ENCODE data around the gene CELF1.
"Not testable (repeated sequence)": the region's sequence is repeated elsewhere in the genome, so short reads cannot be mapped to it uniquely, and the experiment has no call there.

CELF1 gene

DNA sequence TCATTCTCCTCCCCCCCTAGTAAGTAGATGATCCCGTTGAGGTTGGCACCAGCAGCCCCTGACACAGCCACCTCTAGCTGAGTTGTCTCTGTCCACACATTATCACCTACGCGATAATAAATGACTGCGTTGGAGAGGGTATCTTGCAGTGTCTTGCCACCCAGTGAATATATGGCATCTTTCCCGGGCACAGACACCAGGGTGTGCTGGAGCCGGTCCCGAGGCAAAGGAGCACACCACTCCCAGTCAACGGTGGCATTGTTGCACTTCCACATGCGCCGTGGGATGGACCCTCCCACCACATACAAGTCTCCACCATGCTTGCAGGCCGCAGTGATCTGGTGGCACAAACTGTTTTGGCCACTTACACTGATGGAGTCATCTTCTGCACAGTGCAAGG, 20.4 kb upstream of the CELF1 start:
- no peak for DNase-seq (ENCODE audit: low read depth in 2 of 2)

DNA sequence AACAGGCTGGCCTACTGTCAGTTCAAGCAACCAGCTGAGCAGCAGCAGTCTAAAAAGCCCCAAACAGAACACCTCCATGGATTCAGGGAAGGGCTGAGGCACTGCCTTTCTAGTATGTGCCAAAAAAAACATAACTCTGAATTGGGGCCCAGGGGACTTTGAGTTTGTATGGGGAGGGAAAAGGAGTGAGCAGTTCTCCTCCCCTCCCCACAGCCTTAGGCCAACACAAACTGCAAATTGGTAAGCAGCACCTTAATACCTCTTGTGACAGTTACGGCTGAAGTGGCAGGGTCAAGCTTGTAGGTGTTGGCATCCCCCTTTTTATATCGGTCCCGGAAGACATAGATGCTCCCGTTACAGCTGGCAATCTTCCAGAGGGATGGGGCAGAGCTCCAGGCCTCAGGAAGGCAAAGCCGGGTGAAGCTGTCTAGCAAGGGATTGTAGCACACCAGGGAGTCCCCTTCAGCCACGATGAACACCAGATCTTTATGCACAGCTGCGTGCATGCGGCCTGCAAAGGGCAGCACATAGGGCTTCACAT, 19.9 kb upstream of the CELF1 start:
- DNase-seq (ENCODE audit: low read depth in 2 of 2): no peak

DNA sequence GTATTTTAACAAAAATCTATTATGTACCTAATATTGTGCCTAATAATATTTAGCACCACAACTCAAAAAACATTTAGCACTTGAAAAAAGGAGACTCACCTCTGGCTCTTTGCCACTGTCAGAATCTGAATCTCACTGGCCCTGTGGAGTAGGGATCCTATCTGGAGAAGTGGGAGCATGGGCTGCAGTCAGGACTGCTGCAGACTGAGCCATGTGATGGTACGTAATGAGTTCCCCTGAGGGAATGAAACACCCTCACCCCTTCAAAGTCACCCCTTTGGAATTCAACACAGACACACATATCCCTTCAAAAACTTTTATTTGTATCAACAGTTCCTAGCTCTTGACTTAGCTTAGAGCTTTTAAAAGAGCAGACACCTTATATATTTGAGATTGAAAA, 19.0 kb upstream of the CELF1 start:
- DNase-seq (ENCODE audit: low read depth in 2 of 2): no peak

DNA sequence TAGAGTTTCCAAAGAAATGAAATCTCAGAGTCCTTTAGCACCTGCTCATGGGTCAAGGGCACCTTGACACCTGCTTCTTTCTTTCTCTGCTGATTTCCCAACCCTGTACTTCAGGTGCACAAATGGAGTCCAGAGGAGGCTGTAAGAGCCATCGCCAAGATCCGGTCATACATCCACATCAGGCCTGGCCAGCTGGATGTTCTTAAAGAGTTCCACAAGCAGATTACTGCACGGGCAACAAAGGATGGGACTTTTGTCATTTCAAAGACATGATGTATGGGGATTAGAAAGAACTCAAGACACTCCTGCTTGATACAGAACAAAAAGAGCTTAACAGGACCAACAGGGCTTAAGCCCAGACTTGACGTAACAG, 18.4 kb upstream of the CELF1 start:
- DNase-seq (ENCODE audit: low read depth in 2 of 2): no peak

DNA sequence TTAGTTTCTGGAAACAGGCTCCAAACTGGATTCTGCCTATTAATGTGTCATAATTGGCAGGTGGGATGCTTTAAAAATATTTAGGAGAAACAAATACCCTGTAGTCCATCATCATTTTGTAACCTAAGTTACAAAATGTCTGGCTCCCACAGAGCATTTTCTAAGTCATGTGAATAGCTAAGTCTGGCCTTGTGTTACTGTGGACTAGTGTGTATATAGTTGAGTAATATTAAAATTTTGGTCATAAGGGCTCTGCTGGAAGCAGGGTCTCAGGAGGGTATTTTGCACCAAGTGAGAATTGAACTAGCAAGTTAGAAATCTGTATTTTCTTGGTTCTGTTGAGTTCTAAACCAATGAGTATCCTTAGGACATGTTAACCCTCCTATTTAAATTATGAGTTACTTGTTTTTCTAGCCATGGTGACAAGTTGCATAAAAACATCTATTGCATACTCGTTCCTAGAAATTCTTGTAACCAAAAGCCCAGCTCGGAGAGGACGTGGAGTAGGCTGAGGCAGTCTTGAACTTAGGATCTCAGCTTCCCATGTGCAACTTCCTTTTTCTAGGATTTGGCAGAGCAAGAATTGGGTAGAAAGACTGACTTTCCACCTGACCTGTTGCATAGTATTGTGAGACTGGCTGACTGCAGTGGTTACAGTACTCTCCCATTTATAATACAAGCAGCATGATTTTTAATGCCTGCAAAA, 17.9 kb upstream of the CELF1 start:
- DNase-seq (ENCODE audit: low read depth in 2 of 2): no peak

DNA sequence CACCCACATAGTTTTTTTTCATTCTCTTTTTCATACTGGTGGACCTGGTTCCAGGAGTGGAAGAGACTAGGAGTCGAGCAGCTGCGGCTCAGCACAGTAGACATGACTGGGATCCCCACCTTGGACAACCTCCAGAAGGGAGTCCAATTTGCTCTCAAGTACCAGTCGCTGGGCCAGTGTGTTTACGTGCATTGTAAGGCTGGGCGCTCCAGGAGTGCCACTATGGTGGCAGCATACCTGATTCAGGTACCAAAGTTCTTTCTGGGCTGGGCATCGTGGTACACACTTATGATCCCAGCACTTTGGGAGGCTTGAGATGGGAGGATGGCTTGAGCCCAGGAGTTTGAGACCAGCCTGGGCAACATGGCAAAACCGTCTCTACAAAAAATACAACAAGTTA, 16.7 kb upstream of the CELF1 start:
- DNase-seq (ENCODE audit: low read depth in 2 of 2): no peak

DNA sequence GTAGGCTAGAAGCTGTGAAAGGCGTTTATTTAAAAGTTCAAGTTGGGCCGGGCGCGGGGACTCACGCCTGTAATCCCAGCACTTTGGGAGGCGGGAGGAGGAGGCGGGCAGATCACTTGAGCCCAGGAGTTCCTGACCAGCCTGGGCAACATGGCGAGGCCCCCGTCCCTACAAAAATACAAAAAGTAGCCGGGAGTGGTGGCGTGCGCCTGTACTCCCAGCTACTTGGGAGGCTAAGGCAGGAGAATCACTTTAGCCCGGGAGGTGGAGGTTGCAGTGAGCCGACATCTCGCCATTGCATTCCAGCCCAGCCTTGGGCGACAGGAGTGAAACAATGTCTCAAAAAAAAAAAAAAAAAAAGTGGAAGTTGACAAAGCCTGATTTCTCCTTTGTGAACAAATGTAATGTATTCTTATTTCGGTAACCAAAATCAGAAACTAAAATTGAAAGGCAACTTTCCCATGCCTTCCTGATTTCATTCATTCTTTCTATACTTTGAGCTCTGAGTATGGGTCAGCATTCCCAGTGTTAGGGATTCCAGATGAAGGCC, 13.3 kb upstream of the CELF1 start:
- no peak for DNase-seq (ENCODE audit: low read depth in 2 of 2)

DNA sequence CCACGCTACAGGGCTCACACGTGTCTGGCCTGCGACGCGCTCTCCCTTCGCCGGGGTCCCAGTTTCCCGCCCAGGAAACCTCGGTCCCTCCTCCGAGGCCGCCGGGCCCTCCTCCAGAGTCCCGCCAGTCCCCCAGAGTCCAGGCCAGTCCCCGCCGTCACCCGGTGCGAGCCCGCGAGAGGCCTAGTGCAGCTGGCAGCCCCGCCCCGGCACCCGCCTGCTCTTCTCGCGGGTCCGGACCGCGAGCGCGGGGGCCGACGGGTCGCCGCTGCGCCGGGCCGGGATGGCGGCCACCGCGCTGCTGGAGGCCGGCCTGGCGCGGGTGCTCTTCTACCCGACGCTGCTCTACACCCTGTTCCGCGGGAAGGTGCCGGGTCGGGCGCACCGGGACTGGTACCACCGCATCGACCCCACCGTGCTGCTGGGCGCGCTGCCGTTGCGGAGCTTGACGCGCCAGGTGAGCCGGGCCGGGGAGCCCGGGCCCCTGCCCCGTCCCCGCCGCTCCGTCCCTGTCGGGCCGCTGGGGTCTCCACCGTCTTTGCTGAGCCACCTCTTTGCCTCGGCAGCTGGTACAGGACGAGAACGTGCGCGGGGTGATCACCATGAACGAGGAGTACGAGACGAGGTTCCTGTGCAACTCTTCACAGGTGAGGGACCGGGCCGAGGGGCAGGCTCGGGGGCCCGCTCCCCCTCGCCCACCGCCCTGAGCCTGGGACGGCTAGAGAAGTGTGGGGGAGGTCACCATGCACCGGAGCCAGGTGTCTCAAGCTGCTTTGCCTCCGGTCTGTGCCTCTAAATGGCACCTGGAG, 12.6 kb upstream of the CELF1 start, which contains the start of gene PTPMT1:
PTPMT1 (plus strand) TSS at position 260 of the 809 bp plus-strand sequence; CDS start at position 284, 24 bp downstream.
- DNase-seq (ENCODE audit: low read depth in 2 of 2): peak; percentile 62 to 69

DNA sequence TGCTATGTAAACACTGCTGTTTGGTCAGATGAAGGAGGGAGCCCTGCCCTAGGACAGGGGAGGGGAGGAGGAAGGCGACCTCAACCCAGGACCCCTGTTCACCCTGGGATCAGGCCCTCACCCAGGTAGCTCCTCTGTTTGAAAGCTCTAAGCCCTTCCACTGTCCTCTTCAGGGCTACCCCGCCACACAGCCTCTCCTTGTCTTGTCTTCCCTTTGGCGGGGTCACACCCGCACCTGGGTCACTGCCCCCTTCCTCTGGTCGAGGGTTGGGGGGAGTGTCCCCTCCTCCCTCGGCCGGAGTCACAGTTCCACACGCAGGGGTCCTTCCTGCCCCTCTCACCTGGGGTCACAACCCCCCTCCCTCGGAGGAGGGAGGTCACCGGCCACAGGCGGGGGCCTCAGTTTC, 12.0 kb upstream of the CELF1 start:
- no peak for DNase-seq (ENCODE audit: low read depth in 2 of 2)

DNA sequence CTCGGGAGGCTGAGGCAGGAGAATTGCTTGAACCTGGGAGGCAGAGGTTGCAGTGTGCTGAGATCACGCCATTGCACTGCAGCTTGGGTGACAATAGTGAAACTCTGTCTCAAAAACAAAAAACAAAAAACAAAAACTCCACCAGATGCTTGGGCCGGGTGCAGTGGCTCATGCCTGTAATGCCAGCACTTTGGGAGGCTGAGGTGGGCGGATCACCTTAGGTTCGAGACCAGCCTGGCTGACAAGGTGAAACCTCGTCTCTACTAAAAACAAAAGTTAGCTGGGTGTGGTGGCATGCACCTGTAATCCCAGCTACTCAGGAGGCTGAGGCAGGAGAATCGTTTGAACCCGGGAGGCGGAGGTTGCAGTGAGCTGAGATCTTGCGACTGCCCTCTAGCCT, 11.4 kb upstream of the CELF1 start:
- not testable (repeated sequence) for DNase-seq (ENCODE audit: low read depth in 2 of 2)

DNA sequence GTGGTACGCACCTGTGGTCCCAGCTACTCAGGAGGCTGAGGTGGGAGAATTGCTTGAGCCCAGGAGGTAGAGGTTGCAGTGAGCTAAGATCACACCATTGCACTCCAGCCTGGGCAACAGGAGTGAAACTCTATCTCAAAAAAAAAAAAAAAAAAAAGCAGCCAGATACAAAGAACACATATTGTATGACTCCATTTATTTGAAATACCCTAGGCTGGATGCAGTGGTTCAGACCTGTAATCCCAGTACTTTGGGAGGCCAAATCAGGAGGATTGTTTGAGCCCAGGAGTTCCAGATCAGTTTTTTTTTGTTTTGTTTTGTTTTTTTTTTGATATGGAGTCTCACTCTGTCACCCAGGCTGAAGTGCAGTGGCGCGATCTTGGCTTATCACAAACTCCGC, 9.5 kb upstream of the CELF1 start:
- not testable (repeated sequence) for DNase-seq (ENCODE audit: low read depth in 2 of 2)

DNA sequence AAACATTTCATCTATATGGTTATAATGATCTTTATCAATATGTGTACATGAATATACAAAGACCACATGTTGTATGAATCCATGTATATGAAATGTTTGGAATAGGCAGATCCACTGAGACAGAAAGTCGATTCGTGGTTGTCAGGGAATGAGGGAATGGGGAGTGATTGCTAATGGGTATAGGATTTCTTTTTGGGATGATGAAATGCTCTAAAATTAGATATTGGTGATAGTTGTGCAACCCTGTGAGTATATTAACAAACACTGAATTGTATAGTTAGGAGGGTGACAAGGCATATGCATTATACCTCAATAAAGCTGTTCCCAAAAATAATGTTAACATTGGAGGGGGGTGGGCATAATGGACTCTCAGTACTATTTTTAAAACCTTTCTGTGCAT, 7.5 kb upstream of the CELF1 start:
- DNase-seq (ENCODE audit: low read depth in 2 of 2): no peak

DNA sequence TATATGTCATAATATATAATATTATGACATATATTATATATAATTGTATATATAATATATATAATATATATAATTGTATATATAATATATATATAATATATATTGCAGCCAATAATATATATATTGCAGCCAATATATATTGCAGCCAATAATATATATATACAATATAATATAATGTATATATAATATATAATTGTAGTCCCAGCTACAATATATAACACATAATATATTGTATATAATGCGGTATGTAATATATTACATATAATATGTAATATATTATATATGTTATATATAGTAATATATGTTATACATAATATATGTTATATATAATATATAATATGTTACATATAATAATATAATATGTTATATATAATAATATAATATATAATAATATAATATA, 5.8 kb upstream of the CELF1 start:
- DNase-seq (ENCODE audit: low read depth in 2 of 2): no peak

DNA sequence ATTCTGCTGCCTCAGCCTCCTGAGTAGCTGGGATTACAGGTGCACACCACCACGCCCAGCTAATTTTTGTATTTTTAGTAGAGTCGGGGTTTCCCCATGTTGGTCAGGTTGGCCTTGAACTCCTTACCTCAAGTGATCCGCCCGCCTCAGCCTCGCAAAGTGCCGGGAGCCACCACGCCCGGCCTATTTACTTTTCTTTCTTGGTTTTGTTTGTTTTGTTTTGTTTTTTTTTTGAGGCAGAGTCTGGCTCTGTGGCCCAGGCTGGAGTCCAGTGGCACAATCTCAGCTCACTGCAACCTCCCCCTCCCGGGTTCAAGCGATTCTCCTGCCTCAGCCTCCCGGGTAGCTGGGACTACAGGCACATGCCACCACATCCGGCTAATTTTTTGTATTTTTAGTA, 4.1 kb upstream of the CELF1 start:
- DNase-seq (ENCODE audit: low read depth in 2 of 2): not testable (repeated sequence)

DNA sequence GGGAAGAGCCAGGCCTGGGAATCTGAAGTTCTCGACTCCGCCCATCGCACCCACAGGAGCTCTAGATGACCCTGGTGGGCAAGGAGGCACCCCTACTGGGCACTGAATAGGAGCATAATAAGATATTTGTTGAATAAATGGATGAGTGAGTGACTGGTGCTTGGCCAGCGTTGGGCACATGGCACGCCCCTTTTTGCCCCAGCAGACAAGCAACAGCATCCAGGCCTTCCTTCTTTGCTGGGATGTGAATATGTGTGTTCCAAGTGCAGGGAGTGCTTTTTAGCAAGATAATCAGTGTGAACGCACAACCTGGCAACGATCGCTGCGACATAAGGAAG, 443 bp upstream of the CELF1 start:
- DNase-seq (ENCODE audit: low read depth in 2 of 2): no peak

DNA sequence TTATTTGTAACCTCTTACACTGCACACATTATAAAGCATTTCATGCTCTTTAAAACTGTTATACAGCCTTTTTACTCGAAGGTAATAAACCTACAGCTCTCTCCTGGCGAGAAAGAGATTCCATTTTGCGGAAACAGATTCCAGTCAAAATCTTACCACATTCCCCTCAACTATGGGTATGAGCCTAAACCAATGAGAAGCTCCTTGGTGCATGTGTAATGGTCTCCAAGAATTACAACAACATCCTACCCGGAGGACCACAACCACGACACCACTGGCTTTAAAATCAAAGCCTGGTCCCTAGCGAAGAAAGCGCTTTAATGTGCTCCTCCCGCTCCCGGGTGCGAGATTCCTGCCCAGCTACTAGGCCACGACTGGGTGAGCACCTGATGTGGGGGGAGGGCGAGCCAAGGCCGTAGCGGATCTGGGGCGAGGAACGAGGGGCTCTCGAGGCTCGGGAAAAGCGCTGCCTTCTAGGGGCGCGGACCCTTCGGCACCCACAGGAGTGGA, 821 bp downstream of the CELF1 start:
- no peak for DNase-seq (ENCODE audit: low read depth in 2 of 2)

DNA sequence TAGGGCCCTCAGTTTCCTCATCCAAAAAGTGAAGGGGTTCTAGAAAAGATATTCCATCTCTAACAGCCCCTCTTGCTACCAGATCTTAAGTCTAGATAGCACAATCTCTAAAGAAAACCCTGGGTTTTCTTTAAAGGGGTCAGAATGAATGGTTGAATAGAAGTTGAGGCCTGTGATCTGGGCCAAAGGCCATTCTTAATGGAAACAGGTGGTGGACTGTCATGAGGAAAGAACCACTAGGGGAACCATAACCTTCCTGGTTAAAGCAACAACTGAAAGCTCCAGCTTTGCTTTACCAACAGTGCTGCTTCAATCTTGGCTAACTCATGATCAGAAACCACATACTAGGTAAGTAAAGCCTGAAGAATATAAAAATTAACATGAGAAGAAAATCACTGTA, 1.8 kb downstream of the CELF1 start:
- no peak for DNase-seq (ENCODE audit: low read depth in 2 of 2)

DNA sequence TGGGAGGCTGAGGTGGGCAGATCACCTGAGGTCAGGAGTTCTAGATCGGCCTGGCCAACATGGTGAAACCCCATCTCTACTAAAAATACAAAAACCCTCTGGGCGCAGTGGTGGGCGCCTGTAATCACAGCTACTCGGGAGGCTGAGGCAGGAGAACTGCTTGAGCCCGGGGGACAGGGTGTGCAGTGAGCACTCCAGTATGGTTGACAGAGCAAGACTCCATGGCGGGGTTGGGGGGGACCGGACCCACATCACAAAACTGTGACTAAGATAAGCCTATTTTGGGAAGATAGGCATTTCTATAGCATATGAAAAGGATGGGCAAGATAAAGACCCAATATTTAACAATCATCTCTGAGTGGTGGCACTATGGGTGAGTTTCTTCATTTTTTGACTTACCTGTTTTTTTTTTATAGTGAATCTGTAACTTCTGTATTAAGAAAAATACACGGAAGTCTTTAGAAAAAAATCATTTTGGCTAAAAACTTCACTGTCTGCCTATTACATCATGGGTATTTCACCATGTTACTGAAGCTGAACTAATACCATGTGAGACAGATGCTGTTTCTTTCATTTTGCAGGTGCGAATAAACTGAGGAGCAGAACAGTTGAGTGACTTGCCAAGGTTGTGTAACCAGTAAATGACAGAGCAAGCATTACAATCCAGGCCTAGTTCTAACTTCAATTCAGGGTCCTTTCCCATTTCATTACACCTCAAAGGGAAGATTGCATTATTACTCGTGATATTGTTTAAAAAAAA, 2.5 kb downstream of the CELF1 start:
- no peak for DNase-seq (ENCODE audit: low read depth in 2 of 2)

DNA sequence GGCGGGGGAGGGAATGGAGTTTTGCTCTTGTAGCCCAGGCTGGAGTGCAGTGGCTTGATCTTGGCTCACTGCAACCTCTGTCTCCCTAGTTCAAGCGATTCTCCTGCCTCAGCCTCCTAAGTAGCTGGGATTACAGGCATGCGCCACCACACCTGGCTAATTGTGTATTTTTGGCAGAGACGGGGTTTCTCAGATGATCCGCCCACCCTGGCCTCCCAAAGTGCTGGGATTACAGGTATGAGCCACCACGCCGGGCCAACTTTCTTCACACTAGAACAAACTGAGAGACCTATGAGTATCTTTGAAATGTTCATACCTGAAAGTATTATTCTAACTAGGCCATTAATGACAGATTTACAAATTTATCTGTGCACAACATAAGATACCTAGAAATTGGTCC, 6.7 kb downstream of the CELF1 start:
- DNase-seq (ENCODE audit: low read depth in 2 of 2): not testable (repeated sequence)

DNA sequence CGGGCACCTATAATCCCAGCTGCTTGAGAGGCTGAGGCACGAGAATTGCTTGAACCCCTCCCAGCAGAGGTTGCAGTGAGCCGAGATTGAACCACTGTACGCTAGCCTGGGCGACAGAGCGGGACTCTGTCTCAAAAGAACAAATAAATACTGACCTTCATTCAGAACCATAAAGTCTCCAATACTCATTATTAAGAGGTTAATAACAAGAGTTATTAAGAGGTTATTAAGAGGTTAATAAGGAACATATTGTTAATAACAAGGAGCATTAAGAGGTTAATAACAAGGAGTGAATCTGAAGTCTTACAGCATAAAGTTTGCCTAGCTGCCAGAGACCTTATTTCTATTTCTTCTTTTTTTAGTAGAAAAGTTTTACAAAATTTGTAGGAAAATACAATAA, 7.6 kb downstream of the CELF1 start:
- no peak for DNase-seq (ENCODE audit: low read depth in 2 of 2)

DNA sequence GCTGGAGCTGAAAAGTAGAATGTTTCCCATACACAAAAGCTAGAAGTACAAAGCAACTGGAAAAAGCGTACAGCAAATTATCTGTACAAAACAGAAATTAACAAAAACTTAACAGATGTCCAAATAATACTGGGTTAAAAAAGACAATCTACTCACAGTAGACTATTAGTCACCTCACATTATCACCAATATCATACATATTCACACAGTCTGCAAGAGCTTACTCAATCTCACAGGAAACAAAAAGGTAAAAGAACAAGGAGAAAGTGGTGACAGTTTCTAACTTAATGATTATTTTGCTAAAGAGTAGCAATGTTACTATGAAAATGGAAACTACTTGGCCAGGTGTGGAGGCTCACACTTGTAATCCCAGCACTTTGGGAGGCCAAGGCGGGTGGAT, 11.9 kb downstream of the CELF1 start:
- no peak for DNase-seq (ENCODE audit: low read depth in 2 of 2)

DNA sequence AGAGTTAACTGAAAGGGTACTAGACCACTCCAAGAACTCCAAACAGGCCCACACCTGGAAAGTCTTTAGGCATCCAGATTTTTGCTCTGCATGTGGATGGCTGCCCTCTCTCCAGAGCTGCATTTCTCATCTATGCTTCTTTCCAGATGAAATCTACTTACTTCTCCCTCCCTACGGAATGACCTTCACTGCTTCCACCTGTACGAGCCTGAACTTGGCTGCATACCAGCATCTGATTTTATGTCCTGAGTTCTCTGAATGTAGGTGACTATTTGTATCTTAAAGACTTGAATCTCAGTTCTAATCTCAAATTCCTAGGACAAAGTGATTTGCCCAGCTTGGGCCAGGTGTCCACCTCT, 13.3 kb downstream of the CELF1 start:
- no peak for DNase-seq (ENCODE audit: low read depth in 2 of 2)

Measured in stimulated activated CD8-positive, alpha-beta memory T cell treated with anti-CD3 and anti-CD28 coated beads, Interleukin-2, amount 100 ng/mL, for 48 hours (primary cell).